Panc1 (cell line): ENCODE data around the gene VWDE.
"Not testable (repeated sequence)": the region's sequence is repeated elsewhere in the genome, so short reads cannot be mapped to it uniquely, and the experiment has no call there.

Experiments used
- CTCF ChIP-seq: fragments of 450-650 bp; IDR thresholded peaks from 2 replicates; pipeline ENCODE4 v1.5.1; 2017; ENCODE audit warnings: mild to moderate bottlenecking
- REST ChIP-seq, 2 experiments: IDR thresholded peaks; 2 replicates each; pipeline ENCODE4 v1.6.1; 2011 to 2012; ENCODE audit warnings: low read depth in 2 of 2, control low read depth in 1 of 2, low read length in 1 of 2, mild to moderate bottlenecking in 1 of 2, moderate library complexity in 1 of 2; ENCODE audit not compliant: insufficient read depth in 1 of 2
- SIN3A ChIP-seq: IDR thresholded peaks from 2 replicates; pipeline ENCODE4 v1.6.1; 2012; ENCODE audit warnings: low read depth, mild to moderate bottlenecking, low read length, moderate library complexity, borderline replicate concordance; ENCODE audit not compliant: insufficient read depth
- TCF7L2 ChIP-seq: IDR thresholded peaks from 2 replicates; pipeline ENCODE4 v1.6.1; 2011; ENCODE audit warnings: mild to moderate bottlenecking, low read depth, low read length, inconsistent platforms

GRCh38 chr7:12407652-12408051 is 4.0 kb upstream of the VWDE start:
- not testable (repeated sequence) for TF ChIP-seq REST (IDR thresholded peaks at IDR 0.05; ENCODE audit: insufficient read depth in 1 of 2, low read depth in 2 of 2, low read length in 1 of 2); CTCF; TCF7L2; SIN3A
